HepG2 (cell line): ENCODE data around the gene DNAJB2. TPM values are rescaled to one million over a fixed set of nuclear protein-coding genes. Genes with fewer than 3 reads are reported as not detected.

Source experiments
- CBX1 ChIP-seq: IDR thresholded peaks from one replicate; pipeline ENCODE4 v1.6.1; 2016; ENCODE audit warnings: antibody characterized with exemption, low read depth
- HNF4A ChIP-seq: sonication (generic); formaldehyde crosslinking; IDR thresholded peaks from 2 replicates; pipeline ENCODE4 v1.4.0; 2020; ENCODE audit warnings: missing genetic modification reagents
- IKZF4 ChIP-seq: sonication (generic); formaldehyde crosslinking; IDR thresholded peaks from 2 replicates; pipeline ENCODE4 v1.5.1; 2020; ENCODE audit warnings: borderline replicate concordance, mild to moderate bottlenecking, low read depth, missing genetic modification reagents; ENCODE audit errors: not compliant biosample characterization
- MBNL3 ChIP-seq: fragments of 250-450 bp; sonication (Bioruptor Pico); conservative IDR thresholded peaks from 2 replicates; pipeline ENCODE4 v1.8.0; 2022; ENCODE audit warnings: mild to moderate bottlenecking, inconsistent platforms
- PHF21A ChIP-seq: sonication (generic); formaldehyde crosslinking; IDR thresholded peaks from 2 replicates; pipeline ENCODE4 v1.5.0; 2020; ENCODE audit warnings: mild to moderate bottlenecking, missing genetic modification reagents
- REPIN1 ChIP-seq: sonication (generic); formaldehyde crosslinking; IDR thresholded peaks from 2 replicates; pipeline ENCODE4 v1.8.0; 2022; ENCODE audit warnings: missing genetic modification reagents, low read depth, mild to moderate bottlenecking, borderline replicate concordance
- RFXAP ChIP-seq: sonication (generic); formaldehyde crosslinking; IDR thresholded peaks from 2 replicates; pipeline ENCODE4 v1.4.0; 2020; ENCODE audit warnings: missing genetic modification reagents, borderline replicate concordance
- SOX6 ChIP-seq, 2 experiments: fragments of 450-650 bp in 1 of 2; sonication (generic) in 1 of 2; formaldehyde crosslinking in 1 of 2; IDR thresholded peaks; 2 replicates each; pipeline versions ENCODE4 v1.4.0 to v1.6.1; 2017 to 2020; ENCODE audit warnings: antibody characterized with exemption in 1 of 2, mild to moderate bottlenecking in 1 of 2, missing genetic modification reagents in 1 of 2
- SP1 ChIP-seq, 2 experiments: fragments of 450-650 bp in 1 of 2; sonication (generic) in 1 of 2; formaldehyde crosslinking in 1 of 2; IDR thresholded peaks; 2 replicates each; pipeline versions ENCODE4 v1.4.0 to v1.6.1; 2016 to 2020; ENCODE audit warnings: missing genetic modification reagents in 1 of 2
- TEAD2 ChIP-seq: sonication (generic); formaldehyde crosslinking; IDR thresholded peaks from 2 replicates; pipeline ENCODE4 v1.9.0; 2021; ENCODE audit warnings: missing genetic modification reagents
- ZBTB7B ChIP-seq: sonication (generic); formaldehyde crosslinking; IDR thresholded peaks from 2 replicates; pipeline ENCODE4 v1.4.0; 2020; ENCODE audit warnings: missing genetic modification reagents
- ZNF180 ChIP-seq: sonication (generic); formaldehyde crosslinking; IDR thresholded peaks from 2 replicates; pipeline ENCODE4 v1.4.0; 2020; ENCODE audit warnings: low read depth, missing genetic modification reagents, borderline replicate concordance
- ZNF232 ChIP-seq: sonication (generic); formaldehyde crosslinking; IDR thresholded peaks from 2 replicates; pipeline ENCODE4 v1.4.0; 2020; ENCODE audit warnings: missing genetic modification reagents, borderline replicate concordance
- ZNF282 ChIP-seq: fragments of 450-650 bp; IDR thresholded peaks from 2 replicates; pipeline ENCODE4 v1.6.1; 2018; ENCODE audit not compliant: partially characterized antibody
- ZNF451 ChIP-seq: sonication (generic); formaldehyde crosslinking; IDR thresholded peaks from 2 replicates; pipeline ENCODE4 v1.5.0; 2020; ENCODE audit warnings: mild to moderate bottlenecking, missing genetic modification reagents
- ZNF558 ChIP-seq: sonication (generic); formaldehyde crosslinking; IDR thresholded peaks from 2 replicates; pipeline ENCODE4 v1.9.0; 2022; ENCODE audit warnings: mild to moderate bottlenecking, missing genetic modification reagents, borderline replicate concordance
- ZNF616 ChIP-seq: sonication (generic); formaldehyde crosslinking; IDR thresholded peaks from 2 replicates; pipeline ENCODE4 v1.5.0; 2020; ENCODE audit warnings: low read depth, mild to moderate bottlenecking, missing genetic modification reagents
- ZNF777 ChIP-seq: sonication (generic); formaldehyde crosslinking; IDR thresholded peaks from 2 replicates; pipeline ENCODE4 v1.4.0; 2020; ENCODE audit warnings: missing genetic modification reagents
- ZSCAN21 ChIP-seq: sonication (generic); formaldehyde crosslinking; IDR thresholded peaks from 2 replicates; pipeline ENCODE4 v1.8.0; 2022; ENCODE audit warnings: mild to moderate bottlenecking, missing genetic modification reagents, moderate library complexity, borderline replicate concordance
- polyA plus RNA-seq, 8 experiments: library from polyadenylated mRNA; depleted of rRNA in 3 of 8; stranded (reverse) in 7 of 8; unstranded in 1 of 8; fragments of >200 nt; fragmentation: Illumina TruSeq in 4 of 8; extraction: Trizol in 4 of 8; gene quantifications; 2 replicates each; pipeline versions ENCODE4 v1.2.1 to v1.2.3, GENCODE V29; 2011 to 2016; ENCODE audit warnings: low read depth in 4 of 8, missing spikeins in 1 of 8, mixed read lengths in 1 of 8; ENCODE audit not compliant: insufficient read depth in 1 of 8
- total RNA-seq, 5 experiments: library from RNA; depleted of rRNA; stranded (reverse); fragments of >200 nt; fragmentation: Illumina TruSeq; extraction: Trizol; gene quantifications; 2 replicates each; pipeline ENCODE4 v1.2.3, GENCODE V29; 2016; ENCODE audit warnings: low read depth in 1 of 5
- TF ChIP-seq, protein P1 (sequence below): sonication (generic); formaldehyde crosslinking; IDR thresholded peaks from 2 replicates; pipeline ENCODE4 v1.8.1; 2023; ENCODE audit warnings: mild to moderate bottlenecking, moderate library complexity, missing genetic modification reagents
- TF ChIP-seq, protein P2 (sequence below): IDR thresholded peaks from 2 replicates; pipeline ENCODE4 v1.6.1; 2018; ENCODE audit warnings: missing genetic modification reagents
- TF ChIP-seq, protein P3 (sequence below): sonication (generic); formaldehyde crosslinking; IDR thresholded peaks from 2 replicates; pipeline ENCODE4 v1.5.0; 2020; ENCODE audit warnings: missing genetic modification reagents
- TF ChIP-seq, protein P4 (sequence below): IDR thresholded peaks from 2 replicates; pipeline ENCODE4 v1.6.1; 2012; ENCODE audit warnings: low read length, improper control_type of control experiment

Gene DNAJB2
- total and polyA plus RNA-seq, 2 of the 13 experiments (the other 11 are each of a cell fraction or from before 2014, with no cell fraction given): 21.3 to 31.1 TPM

DNA sequence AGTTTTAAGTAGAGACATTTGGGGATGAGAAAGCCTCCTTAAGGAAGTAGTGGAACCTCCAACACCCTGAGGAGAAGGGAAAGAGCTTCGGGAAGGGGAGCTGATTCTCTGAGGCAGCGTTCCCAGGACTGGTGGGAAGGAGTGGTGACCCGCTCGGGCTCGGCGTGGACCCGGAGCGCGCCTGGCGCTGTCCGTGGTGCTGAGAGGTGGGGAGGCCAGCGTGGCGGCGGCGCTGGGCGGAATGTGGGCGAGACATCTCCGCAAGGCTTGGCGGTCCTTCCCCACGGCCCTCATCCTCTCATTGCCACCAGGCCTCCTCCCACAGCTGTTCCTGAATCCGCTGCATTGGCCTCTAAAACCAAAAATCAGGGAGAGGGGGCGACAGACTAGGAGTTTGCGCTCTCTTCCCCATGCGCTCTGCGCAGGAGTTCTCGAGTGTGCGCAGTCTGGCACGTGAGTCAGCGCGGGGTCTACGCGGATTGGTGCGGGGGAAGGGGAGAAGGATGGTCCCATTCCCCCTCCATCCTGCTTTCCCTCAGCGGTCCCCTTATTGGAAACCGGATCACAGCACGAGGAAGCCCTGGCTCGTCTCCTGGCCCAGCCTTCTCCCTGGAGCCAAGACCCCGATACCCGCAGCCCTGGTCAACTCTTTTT is 52.5 kb downstream of the DNAJB2 start (continued):
- TF ChIP-seq ZSCAN21 (peak; percentile 97), HNF4A (CRISPR knock-in tag) (peak; percentile 22; the same call in 1 of the 2 replicates), RFXAP (CRISPR knock-in tag) (peak; percentile 83; the same call in 1 of the 2 replicates), ZNF180 (CRISPR knock-in tag) (no peak), ZNF616 (CRISPR knock-in tag) (peak; percentile 85), IKZF4 (CRISPR knock-in tag) (peak; percentile 96), ZNF282 (no peak), PHF21A (no peak), ZNF558 (CRISPR knock-in tag) (peak; percentile 88; the same call in 1 of the 2 replicates), REPIN1 (peak; percentile 49; the same call in 1 of the 2 replicates), SOX6 (IDR thresholded peaks at IDR 0.05) (no peak), SOX6 (CRISPR knock-in tag; IDR thresholded peaks at IDR 0.05) (0 out of 2 replicates have a peak, but pooled peaks have one; percentile 11), SP1 (IDR thresholded peaks at IDR 0.05) (no peak), SP1 (CRISPR knock-in tag; IDR thresholded peaks at IDR 0.05) (0 out of 2 replicates have a peak, but pooled peaks have one; percentile 28), TEAD2 (CRISPR knock-in tag) (peak; percentile 85; the same call in 1 of the 2 replicates), CBX1 (peak; percentile 30), ZNF451 (CRISPR knock-in tag) (peak; percentile 90), ZBTB7B (CRISPR knock-in tag) (0 out of 2 replicates have a peak, but pooled peaks have one; percentile 42), ZNF777 (CRISPR knock-in tag) (peak; percentile 50; the same call in 1 of the 2 replicates), ZNF232 (CRISPR knock-in tag) (peak; percentile 96; the same call in 1 of the 2 replicates), MBNL3 (no peak)
- TF ChIP-seq, protein P1, sequence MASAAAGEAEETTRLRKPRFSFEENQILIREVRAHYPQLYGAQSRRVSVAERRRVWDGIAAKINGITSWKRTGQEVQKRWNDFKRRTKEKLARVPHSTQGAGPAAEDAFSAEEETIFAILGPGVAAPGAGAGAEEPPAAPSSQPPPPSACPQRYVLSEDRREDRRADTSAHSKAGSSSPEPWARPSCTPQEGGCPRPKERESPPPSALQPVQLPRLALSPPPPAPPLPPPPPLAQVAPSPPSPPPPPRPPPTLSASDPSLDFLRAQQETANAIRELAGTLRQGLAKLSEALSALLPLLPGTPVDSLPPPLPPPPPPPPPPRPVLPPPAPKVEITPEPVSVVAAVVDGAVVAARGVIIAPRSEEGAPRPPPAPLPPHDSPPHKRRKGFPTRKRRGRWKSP (CRISPR knock-in tag): peak; percentile 61; the same call in 1 of the 2 replicates
- TF ChIP-seq, protein P2, sequence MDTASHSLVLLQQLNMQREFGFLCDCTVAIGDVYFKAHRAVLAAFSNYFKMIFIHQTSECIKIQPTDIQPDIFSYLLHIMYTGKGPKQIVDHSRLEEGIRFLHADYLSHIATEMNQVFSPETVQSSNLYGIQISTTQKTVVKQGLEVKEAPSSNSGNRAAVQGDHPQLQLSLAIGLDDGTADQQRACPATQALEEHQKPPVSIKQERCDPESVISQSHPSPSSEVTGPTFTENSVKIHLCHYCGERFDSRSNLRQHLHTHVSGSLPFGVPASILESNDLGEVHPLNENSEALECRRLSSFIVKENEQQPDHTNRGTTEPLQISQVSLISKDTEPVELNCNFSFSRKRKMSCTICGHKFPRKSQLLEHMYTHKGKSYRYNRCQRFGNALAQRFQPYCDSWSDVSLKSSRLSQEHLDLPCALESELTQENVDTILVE: peak; percentile 90; the same call in 1 of the 2 replicates
- TF ChIP-seq, protein P3, sequence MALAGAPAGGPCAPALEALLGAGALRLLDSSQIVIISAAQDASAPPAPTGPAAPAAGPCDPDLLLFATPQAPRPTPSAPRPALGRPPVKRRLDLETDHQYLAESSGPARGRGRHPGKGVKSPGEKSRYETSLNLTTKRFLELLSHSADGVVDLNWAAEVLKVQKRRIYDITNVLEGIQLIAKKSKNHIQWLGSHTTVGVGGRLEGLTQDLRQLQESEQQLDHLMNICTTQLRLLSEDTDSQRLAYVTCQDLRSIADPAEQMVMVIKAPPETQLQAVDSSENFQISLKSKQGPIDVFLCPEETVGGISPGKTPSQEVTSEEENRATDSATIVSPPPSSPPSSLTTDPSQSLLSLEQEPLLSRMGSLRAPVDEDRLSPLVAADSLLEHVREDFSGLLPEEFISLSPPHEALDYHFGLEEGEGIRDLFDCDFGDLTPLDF (CRISPR knock-in tag): 0 out of 2 replicates have a peak, but pooled peaks have one; percentile 39
- TF ChIP-seq, protein P4, sequence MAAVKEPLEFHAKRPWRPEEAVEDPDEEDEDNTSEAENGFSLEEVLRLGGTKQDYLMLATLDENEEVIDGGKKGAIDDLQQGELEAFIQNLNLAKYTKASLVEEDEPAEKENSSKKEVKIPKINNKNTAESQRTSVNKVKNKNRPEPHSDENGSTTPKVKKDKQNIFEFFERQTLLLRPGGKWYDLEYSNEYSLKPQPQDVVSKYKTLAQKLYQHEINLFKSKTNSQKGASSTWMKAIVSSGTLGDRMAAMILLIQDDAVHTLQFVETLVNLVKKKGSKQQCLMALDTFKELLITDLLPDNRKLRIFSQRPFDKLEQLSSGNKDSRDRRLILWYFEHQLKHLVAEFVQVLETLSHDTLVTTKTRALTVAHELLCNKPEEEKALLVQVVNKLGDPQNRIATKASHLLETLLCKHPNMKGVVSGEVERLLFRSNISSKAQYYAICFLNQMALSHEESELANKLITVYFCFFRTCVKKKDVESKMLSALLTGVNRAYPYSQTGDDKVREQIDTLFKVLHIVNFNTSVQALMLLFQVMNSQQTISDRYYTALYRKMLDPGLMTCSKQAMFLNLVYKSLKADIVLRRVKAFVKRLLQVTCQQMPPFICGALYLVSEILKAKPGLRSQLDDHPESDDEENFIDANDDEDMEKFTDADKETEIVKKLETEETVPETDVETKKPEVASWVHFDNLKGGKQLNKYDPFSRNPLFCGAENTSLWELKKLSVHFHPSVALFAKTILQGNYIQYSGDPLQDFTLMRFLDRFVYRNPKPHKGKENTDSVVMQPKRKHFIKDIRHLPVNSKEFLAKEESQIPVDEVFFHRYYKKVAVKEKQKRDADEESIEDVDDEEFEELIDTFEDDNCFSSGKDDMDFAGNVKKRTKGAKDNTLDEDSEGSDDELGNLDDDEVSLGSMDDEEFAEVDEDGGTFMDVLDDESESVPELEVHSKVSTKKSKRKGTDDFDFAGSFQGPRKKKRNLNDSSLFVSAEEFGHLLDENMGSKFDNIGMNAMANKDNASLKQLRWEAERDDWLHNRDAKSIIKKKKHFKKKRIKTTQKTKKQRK: no peak
